ENCODE measurements around the gene PCDHGA9.

Gene PCDHGA9

DNA sequence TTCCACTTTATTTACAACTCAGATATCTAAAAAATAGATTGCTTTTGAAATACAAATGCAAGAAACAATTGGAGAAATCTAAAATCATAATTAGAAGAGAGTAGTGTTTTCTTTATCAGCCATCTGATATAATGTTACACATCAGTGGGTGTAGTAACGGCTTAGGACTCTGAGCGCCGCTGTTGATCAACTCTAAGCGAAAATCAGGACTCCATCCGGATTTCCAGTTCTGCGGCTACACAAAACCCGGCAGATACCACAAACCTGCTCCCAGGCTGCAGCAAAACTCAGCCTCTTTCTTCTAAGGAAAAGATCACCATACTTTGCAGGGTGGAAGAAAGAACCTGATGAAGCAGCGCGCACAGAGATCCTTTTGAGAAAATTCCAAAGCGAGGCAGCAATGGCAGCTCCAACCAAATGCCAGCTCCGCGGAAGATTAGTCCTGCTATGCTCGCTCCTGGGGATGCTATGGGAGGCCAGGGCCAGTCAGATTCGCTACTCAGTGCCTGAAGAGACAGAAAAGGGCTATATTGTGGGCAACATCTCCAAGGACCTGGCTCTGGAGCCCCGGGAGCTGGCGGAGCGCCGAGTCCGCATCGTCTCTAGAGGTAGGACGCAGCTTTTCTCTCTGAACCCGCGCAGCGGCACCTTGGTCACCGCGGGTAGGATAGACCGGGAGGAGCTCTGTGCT, at the start of gene PCDHGA9:
Gene PCDHGA9, plus strand, starts transcription at position 226 of the 691 bp plus-strand sequence. Its CDS starts 175 bp downstream, at position 401.
- TF ChIP-seq, protein P1, sequence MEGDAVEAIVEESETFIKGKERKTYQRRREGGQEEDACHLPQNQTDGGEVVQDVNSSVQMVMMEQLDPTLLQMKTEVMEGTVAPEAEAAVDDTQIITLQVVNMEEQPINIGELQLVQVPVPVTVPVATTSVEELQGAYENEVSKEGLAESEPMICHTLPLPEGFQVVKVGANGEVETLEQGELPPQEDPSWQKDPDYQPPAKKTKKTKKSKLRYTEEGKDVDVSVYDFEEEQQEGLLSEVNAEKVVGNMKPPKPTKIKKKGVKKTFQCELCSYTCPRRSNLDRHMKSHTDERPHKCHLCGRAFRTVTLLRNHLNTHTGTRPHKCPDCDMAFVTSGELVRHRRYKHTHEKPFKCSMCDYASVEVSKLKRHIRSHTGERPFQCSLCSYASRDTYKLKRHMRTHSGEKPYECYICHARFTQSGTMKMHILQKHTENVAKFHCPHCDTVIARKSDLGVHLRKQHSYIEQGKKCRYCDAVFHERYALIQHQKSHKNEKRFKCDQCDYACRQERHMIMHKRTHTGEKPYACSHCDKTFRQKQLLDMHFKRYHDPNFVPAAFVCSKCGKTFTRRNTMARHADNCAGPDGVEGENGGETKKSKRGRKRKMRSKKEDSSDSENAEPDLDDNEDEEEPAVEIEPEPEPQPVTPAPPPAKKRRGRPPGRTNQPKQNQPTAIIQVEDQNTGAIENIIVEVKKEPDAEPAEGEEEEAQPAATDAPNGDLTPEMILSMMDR (IDR thresholded peaks at IDR 0.05; ENCODE audit: low read length) = peak; percentile 45
- TF ChIP-seq EZH2 (optimal IDR thresholded peaks at IDR 0.05; ENCODE audit: low read depth, low read length) = no peak
- Histone ChIP-seq H3K36me3 (replicated peaks; ENCODE audit: insufficient read depth, low read length) (no peaks in the 10 kb centered on the region; the same call in 1 of the 2 replicates), H3K27ac (ENCODE audit: low read length) (no peak within 1 kb of the TSS), H3K9me3 (replicated peaks; ENCODE audit: insufficient read depth, low read length) (no peaks in the 10 kb centered on the region), H3K4me1 (ENCODE audit: low read length) (no peaks in the 10 kb centered on the region), H3K4me2 (ENCODE audit: low read depth, low read length) (no peak within 1 kb of the TSS), H3F3A (ENCODE audit: insufficient read depth, low read length) (no peaks in the 10 kb centered on the region), H3K27me3 (replicated peaks; ENCODE audit: insufficient read depth, low read length) (peaks cover 11% of the 10 kb centered on the region; the same call in 1 of the 2 replicates), H3K9ac (ENCODE audit: low read length) (no peak within 1 kb of the TSS), H2AFZ (ENCODE audit: low read length) (0 out of 2 replicates have a peak within 1 kb of the TSS, but pooled peaks have one; percentile 21), H3K4me3 (ENCODE audit: low read length) (no peak within 1 kb of the TSS), H3K9me2 (replicated peaks; ENCODE audit: insufficient read depth, low read length) (no peaks in the 10 kb centered on the region), H3K79me2 (ENCODE audit: low read length) (no peaks in the 10 kb centered on the region), H4K20me1 (ENCODE audit: insufficient read depth, low read length) (no peaks in the 10 kb centered on the region)
- DNase-seq = peak; percentile 23

- Histone ChIP-seq H4K20me1 (ENCODE audit: insufficient read depth, low read length) (no peaks in the 10 kb centered on the region), H3K79me2 (ENCODE audit: low read length) (no peaks in the 10 kb centered on the region), H3K27ac (ENCODE audit: low read length) (no peak within 1 kb of the TSS), H3K9me3 (replicated peaks; ENCODE audit: insufficient read depth, low read length) (no peaks in the 10 kb centered on the region), H3K4me3 (ENCODE audit: low read length) (no peak within 1 kb of the TSS), H3K4me2 (ENCODE audit: low read depth, low read length) (0 out of 2 replicates have a peak within 1 kb of the TSS, but pooled peaks have one; percentile 8), H3K9ac (ENCODE audit: low read length) (no peak within 1 kb of the TSS), H3K36me3 (replicated peaks; ENCODE audit: insufficient read depth, low read length) (no peaks in the 10 kb centered on the region), H3K27me3 (replicated peaks; ENCODE audit: insufficient read depth, low read length) (0 out of 2 replicates have a peak, but pooled peaks cover 6% of the 10 kb centered on the region), H3F3A (ENCODE audit: insufficient read depth, low read length) (no peaks in the 10 kb centered on the region), H3K4me1 (ENCODE audit: low read length) (no peaks in the 10 kb centered on the region), H3K9me2 (replicated peaks; ENCODE audit: insufficient read depth, low read length) (no peaks in the 10 kb centered on the region), H2AFZ (ENCODE audit: low read length) (peak within 1 kb of the TSS; percentile 16; the same call in 1 of the 2 replicates)
- TF ChIP-seq EZH2phosphoT487 (IDR thresholded peaks at IDR 0.05; ENCODE audit: low read length) = no peak
- TF ChIP-seq, protein P1 (IDR thresholded peaks at IDR 0.05; ENCODE audit: low read length) = peak; percentile 54
- DNase-seq = no peak
Measured at GRCh38 chr5:141354900-141355469, 47.6 kb upstream of the PCDHGA9 start, which contains the start of gene PCDHGA4. TSS of gene PCDHGA4 (plus strand) at chr5:141355021. CDS start at chr5:141355108, 87 bp downstream.

- Histone ChIP-seq H2AFZ (ENCODE audit: low read length) (no peak overlapping the region), H4K20me1 (ENCODE audit: insufficient read depth, low read length) (no peaks in the 10 kb centered on the region), H3K9me2 (replicated peaks; ENCODE audit: insufficient read depth, low read length) (no peaks in the 10 kb centered on the region), H3K79me2 (ENCODE audit: low read length) (no peaks in the 10 kb centered on the region), H3K4me2 (ENCODE audit: low read depth, low read length) (no peak overlapping the region), H3K27ac (ENCODE audit: low read length) (no peak overlapping the region), H3K9me3 (replicated peaks; ENCODE audit: insufficient read depth, low read length) (no peaks in the 10 kb centered on the region), H3K4me3 (ENCODE audit: low read length) (no peak overlapping the region), H3K36me3 (replicated peaks; ENCODE audit: insufficient read depth, low read length) (no peaks in the 10 kb centered on the region), H3F3A (ENCODE audit: insufficient read depth, low read length) (no peaks in the 10 kb centered on the region), H3K9ac (ENCODE audit: low read length) (no peak overlapping the region), H3K4me1 (ENCODE audit: low read length) (no peaks in the 10 kb centered on the region), H3K27me3 (replicated peaks; ENCODE audit: insufficient read depth, low read length) (0 out of 2 replicates have a peak, but pooled peaks cover 3% of the 10 kb centered on the region)
- no peak for DNase-seq
- TF ChIP-seq EZH2 (optimal IDR thresholded peaks at IDR 0.05; ENCODE audit: low read depth, low read length) (no peak), EZH2phosphoT487 (IDR thresholded peaks at IDR 0.05; ENCODE audit: low read length) (no peak)
- TF ChIP-seq, protein P1 (IDR thresholded peaks at IDR 0.05; ENCODE audit: low read length) = no peak
Measured at GRCh38 chr5:141355641-141356040, 46.9 kb upstream of the PCDHGA9 start.
